HG02678 (cell line): ENCODE measurements around the gene TTLL12.
A peak's percentile ranks its signal among the peaks of the same experiment; 100 is the strongest.

Source experiments
- ATAC-seq: cut with Tn5 transposase; IDR thresholded peaks from one replicate; pipeline ENCODE4 v1.9.1; 2021; ENCODE audit warnings: mild to moderate bottlenecking, moderate library complexity; ENCODE audit not compliant: unreplicated experiment

Gene TTLL12

DNA sequence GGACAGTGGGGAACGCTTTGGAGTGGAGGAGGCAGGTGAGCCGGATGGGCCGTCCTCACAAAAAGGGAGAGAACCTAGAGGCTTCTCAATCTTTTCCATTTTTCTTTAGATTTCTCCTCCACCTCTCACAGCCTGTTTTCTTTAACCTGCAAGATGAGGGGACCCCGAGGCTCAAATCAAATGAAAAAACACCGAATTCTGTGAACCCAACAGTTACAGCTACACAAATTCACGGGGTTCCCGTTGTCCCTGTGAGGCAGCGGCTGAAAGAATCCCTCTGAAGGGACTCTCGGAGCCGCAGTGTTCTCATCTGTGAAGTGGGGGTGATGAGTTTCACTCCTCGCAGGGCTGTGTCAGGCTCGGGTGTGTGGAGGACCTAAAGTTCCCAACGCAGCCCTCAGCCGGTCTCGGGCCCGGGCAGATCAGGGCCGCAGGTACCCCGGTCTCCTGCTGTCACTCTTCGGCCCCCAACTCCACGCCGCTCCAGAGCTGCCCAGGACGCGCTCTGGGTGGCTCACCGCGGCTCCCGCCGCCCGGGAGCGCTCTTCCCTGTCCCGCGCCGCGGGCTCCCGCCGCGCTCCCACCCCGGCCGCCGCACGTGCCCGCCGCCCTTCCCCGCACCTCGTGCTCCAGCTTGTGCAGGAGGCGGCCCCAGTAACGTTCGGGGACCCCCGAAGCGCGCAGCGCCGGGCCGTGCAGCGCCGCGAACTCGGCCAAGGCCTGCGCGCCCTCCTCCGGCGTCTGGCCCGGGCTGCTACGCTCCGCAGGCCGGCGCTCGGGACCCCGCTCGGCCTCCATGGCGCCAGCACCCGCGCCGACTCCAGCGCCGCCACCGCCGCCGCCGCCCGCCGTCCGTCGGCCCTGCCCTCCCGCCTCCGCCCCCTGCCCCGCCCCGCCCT, at the start of gene TTLL12:
TTLL12 (minus strand) TSS at position 863 of the 899 bp plus-strand sequence; CDS start at position 798, 65 bp downstream.
- ATAC-seq: peak; percentile 60

GRCh38 chr22:43235445-43236409, 48.8 kb upstream of the TTLL12 start:
- no peak for ATAC-seq

GRCh38 chr22:43234264-43234988, 47.5 kb upstream of the TTLL12 start:
- ATAC-seq: no peak

DNA sequence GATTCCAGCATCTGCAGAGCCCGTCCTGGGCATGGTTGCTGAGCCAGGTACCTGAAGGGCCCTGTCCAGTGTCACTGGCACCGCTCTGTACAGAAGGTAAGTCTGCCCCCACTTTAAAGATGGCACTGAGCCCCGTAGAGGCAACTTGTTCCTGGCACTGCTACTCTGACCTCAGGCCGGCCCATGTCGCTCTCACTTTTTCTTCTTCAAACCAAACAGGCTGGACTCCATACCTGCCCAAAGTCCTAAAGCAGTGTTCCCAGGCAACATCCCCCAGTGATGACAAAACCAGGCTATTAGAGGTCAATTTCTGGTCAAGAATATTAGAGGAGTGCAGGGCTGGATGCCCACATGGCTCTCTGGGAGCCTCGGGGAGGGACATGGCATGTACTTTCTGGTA, 46.6 kb upstream of the TTLL12 start:
- no peak for ATAC-seq

- no peak for ATAC-seq
Measured at GRCh38 chr22:43232445-43232844, 45.5 kb upstream of the TTLL12 start.

DNA sequence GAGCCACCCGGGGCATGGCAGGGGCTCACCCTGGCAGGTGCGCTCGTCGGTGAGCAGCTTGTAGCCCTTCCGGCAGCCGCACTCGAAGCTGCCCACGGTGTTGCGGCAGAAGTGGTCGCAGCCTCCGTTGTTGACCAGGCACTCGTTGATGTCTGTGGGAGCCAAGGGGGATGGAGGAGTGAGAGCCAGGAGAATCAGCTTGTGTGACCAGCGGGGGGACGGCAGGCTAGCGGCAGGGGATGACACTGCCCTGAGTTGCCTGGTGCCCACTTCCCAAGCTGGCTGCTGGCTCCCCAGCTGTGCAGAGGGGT, 44.7 kb upstream of the TTLL12 start:
- ATAC-seq: no peak

DNA sequence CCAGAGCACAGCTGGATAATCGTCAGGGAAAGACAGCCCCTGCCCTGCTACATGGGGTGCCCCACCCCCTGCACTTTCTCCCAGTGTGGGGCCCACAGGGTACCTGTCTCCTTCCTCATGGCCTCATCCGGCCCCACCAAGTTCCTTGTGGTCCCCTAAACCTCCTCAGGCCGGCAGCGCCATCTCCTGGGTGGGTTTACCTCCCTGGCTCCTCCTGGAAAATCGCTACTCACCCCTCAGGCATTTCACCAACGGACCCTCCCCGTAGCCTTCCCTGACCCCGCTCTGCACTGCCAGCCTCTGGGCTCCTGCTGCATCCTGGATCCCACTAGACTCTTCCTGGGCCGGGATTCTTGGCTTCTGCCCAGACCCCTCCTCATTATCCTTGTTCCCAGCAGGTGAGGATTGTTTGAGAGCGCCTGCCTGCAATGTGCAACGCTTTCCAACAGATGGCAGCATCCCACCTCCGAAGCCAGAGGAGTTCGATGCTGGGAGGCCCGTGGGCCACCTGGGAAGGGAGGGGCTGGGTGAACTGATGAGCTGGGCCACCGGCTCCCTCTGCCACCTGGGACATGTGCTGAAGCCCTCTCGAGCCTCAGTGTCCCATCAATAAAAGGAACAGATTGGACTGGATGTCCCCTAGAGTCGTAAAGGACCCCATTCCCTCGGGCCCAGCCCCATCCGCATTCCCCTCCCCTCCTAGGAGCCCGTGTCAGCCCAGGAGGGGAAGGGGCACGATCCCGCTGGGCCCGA, 44.2 kb upstream of the TTLL12 start:
- ATAC-seq: peak; percentile 40

DNA sequence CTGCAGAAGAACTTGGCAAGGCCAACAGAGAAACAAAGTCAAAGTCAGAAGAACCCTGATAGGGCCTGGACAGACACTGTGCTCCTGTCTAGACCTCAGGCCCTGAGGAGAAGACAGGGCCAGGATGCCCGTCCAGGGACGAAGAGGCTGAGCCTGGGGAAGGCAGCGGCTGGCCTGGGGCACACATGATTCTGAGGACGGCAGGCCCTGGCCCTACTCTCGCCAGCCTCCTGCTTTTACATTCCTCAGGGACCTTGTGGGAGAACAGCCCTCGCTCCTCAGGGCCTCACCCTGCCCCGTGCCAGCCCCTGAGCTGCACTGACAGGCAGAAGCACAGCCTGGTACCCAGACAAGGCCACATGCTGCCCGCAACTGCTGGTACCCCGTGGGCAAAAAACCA, 43.6 kb upstream of the TTLL12 start:
- ATAC-seq: no peak

GRCh38 chr22:43228863-43229262, 41.9 kb upstream of the TTLL12 start:
- no peak for ATAC-seq

DNA sequence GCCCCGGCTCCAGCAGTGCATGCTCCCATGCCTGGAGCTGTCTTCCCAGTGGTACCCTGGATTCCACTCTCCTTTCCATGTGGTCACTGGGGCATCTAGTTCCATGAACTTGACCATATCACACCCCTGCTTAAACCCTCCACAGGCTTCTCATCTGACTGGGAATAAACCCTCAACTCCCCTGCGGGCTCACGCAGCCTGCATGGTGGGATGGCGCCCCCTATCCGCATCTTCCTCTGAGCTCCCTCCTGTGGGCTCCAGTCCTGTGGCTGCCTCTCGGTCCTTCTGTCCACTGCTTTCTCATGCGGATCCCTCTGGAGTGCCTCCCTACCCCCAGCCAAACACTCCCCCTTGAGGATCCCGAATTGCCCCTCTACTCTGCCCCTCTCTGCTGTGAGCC, 41.4 kb upstream of the TTLL12 start:
- no peak for ATAC-seq

DNA sequence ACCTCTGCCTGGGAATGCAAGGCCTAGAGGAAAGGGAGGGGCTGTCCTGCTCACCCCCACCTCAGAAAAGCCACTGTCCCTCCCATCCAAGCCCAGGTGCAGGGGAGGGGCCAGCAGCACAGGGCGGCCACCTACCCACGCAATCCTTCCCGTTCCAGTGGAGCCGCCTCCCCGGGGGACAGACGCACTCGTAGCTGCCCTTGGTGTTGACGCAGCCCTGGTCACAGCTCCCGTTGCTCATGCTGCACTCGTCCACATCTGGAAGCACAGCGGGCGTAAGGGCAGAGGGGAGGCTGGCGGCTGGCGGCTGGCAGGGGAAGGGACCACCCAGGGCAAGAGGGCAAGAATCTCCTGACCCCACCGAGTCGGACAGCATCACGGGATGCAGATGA, 40.3 kb upstream of the TTLL12 start:
- ATAC-seq: no peak

DNA sequence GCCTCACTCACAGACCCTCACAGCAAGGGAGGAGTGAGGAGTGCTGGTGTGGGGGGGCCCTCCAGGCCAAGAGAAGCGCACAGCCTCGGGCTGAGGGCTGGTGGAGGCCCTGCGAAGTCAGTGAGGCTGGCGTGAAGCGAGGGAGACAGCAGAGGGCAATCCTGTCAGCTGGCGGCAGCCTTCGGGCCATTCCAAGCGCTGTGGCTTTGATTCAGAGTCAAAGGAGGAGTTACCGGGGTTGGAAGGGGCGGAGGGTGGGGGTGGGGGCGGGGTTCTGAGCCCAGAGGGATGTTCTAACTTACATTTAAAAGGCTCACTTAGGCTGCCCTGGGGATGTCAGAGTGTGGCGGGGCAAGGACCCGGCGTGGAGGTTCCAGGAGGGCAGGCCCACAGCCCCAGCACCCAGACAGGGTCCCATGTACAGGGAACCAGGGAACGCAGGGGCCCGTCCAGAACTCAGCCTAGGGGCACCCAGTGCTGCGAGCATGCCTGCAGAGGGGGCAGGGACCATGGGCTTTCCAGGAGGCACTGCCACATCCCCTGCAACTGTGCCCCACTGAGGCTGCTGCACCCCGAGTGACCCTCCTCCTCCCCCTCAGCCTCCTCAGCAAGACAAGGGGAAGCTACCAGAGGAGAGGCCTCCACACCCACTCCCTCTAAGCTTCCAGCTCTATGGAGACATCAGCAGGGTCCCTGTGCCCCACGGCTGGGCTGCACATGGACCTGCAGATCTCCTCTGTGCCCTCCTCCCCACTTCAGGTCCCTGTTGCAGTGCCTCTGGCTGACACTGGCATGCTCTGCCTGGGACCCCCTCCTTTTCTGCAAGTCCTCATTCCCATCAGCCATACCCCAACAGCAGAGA, 39.7 kb upstream of the TTLL12 start:
- ATAC-seq: no peak

DNA sequence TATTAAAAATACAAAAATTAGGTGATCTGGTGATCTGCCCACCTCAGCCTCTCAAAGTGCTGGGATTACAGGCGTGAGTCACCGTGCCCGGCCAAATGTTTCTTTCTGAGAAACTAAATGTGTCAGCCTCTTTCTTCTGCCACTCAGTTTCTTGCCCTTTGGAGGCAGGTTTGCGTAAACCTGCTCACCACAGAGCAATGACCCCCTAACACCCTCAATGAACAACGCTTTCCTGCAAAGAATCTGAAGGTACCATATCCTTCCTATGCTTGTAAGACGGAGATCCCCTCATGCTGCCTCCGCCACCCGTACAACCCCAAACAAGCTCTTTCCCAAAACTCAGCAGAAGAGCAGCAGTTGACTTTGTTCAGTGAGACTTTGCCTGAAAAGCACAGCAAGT, 38.7 kb upstream of the TTLL12 start:
- no peak for ATAC-seq

- no peak for ATAC-seq
Measured at GRCh38 chr22:43222987-43223386, 36.1 kb upstream of the TTLL12 start.

GRCh38 chr22:43222262-43222661, 35.3 kb upstream of the TTLL12 start:
- no peak for ATAC-seq

DNA sequence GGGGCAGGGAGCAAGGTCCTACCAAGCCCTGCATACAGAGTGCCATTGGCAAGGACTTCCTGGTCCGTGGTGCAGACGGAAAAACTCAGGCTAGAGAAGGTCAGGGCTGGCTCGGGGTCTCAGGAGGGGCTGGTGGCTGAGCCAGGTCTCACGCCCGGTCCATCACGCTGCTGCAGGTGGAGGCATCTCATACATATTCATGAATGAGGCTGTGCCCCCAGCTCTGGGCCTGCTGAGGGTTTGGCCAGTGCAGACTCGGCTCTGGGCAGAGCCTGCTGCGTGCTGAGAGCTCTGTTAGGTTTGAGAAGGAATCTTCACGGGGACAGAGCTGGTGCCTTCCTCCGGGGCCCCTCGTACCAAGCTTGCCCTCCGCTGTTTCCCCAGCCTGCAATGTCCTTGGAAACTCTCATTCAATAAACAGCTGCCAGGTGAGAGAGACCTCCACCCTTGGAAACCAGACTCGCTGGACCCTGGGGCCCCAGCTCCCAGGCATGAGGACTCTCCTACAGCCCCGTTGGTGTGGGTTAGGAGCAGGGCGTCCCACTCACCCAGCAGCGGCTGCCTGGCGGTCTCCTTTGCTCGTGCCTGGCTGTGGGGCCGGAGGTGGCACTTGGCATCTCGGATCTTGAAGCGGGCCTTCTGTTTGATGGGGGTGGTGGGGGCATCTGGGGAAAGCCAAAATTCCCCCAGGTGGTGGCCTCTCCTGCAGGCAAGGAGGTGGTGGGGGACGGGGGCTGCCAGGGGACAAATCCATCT, 33.9 kb upstream of the TTLL12 start:
- ATAC-seq: no peak

DNA sequence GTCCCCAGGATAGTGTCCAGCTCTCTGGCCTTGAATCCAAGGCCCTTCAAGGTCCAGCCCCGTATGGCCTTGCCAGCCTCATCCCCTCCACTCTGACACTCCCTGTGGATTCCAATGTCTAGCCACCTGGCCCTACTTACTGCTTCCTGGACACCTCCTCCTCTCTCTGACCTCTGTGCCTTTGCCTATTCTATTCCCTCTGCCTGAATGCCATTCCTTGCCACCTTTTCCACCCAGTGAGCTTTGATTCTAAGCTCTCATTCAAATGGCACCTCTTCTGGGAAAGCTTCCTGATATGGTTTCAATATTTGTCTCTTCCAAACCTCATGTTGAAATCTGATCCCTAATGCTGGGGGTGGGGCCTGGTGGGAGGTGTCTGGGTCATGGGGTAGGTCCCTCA, 31.9 kb upstream of the TTLL12 start:
- ATAC-seq: no peak

DNA sequence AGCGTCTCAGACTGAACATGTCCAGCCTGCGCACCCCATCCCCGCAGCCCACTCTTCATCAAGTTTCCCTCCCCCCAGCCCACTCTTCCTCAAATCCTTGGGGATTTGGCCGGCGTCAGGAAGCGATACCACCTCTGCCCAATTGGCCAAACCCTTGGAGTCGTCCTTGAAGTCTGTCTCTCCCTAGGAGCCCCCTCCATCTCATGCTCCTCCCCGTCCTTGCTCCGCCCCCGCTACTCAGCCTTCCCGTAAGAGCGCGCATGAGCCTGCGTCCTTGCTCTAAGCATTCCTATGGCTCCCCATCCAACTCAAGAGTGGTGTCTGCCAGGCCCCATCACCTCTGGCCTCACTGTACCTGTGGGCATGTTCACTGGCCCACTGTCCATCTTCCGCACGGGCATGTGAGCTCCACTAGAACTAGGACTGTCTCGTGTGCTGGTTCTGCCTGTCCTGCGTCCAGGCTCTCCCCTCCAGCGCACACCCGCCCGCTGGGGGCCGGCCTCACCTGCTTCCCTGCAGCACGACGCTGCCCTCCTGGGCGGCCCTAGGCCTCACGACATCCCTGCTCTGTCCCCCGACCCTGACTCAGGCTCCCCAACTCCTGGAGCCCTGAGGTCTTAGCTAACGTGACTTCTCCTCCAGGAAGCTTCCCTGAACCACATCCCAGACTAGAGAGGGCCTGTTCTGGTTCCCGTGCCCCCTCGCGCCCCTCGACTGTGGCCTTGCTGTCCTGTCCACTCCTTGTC, 30.5 kb upstream of the TTLL12 start:
- ATAC-seq: no peak
